ENCODE data around the gene DAND5. TPM values are rescaled to one million over a fixed set of nuclear protein-coding genes. Genes with fewer than 3 reads are reported as not detected.

DAND5 gene
- total and polyA plus RNA-seq, 2 of the 13 experiments (the other 11 are each of a cell fraction or from before 2014, with no cell fraction given) = 0.04 TPM; not detected in 1

GRCh38 chr19:12937093-12937926 is 32.1 kb upstream of the DAND5 start (continued):
- TF ChIP-seq AFF4 (CRISPR knock-in tag; IDR thresholded peaks at IDR 0.05) (no peak), PRDM4 (CRISPR knock-in tag; IDR thresholded peaks at IDR 0.05; ENCODE audit: borderline replicate concordance) (no peak), ZSCAN12 (CRISPR knock-in tag; IDR thresholded peaks at IDR 0.05) (no peak), ZBTB40 (IDR thresholded peaks at IDR 0.05) (no peak), ZBTB40 (CRISPR knock-in tag; IDR thresholded peaks at IDR 0.05) (peak; percentile 27; the same call in 1 of the 2 replicates), ARNTL (CRISPR knock-in tag; IDR thresholded peaks at IDR 0.05) (0 out of 2 replicates have a peak, but pooled peaks have one; percentile 32), ZXDC (CRISPR knock-in tag; IDR thresholded peaks at IDR 0.05) (no peak), ZNF44 (CRISPR knock-in tag; IDR thresholded peaks at IDR 0.05) (no peak)

All from HepG2 (cell line).